DOHH2 (cell line): Measurements from ENCODE around the gene FAM221B.

Experiments
- H3F3A ChIP-seq: fragments of 200-600 bp; sonication (generic), shearing (Covaris generic); 2 replicates; pipeline ENCODE4 v1.6.0; 2016; ENCODE audit warnings: antibody characterized with exemption, mild to moderate bottlenecking; ENCODE audit not compliant: control insufficient read depth, insufficient read depth
- H3K27ac ChIP-seq: fragments of 200-600 bp; sonication (generic); 2 replicates; pipeline ENCODE4 v1.5.1; 2014; ENCODE audit warnings: low read depth, mild to moderate bottlenecking, low read length, moderate library complexity
- H3K27me3 ChIP-seq: fragments of 200-600 bp; sonication (generic); 2 replicates; pipeline ENCODE4 v1.6.1; 2014; ENCODE audit warnings: mild to moderate bottlenecking, low read length, mixed read lengths; ENCODE audit not compliant: control insufficient read depth
- H3K36me3 ChIP-seq: fragments of 200-600 bp; sonication (generic); 2 replicates; pipeline ENCODE4 v1.6.1; 2014; ENCODE audit warnings: mild to moderate bottlenecking, low read length, moderate library complexity, mixed read lengths; ENCODE audit not compliant: control insufficient read depth
- H3K4me1 ChIP-seq: fragments of 200-600 bp; sonication (generic); 2 replicates; pipeline ENCODE4 v1.6.1; 2014; ENCODE audit warnings: mild to moderate bottlenecking, low read length, mixed read lengths; ENCODE audit not compliant: control insufficient read depth
- H3K4me2 ChIP-seq: fragments of 200-600 bp; sonication (generic); 2 replicates; pipeline ENCODE4 v1.6.0; 2014; ENCODE audit warnings: mild to moderate bottlenecking, low read length, moderate library complexity
- H3K4me3 ChIP-seq: fragments of 200-600 bp; sonication (generic); 2 replicates; pipeline ENCODE4 v1.5.1; 2014; ENCODE audit warnings: mild to moderate bottlenecking, low read length, mixed read lengths
- H3K79me2 ChIP-seq: fragments of 200-600 bp; sonication (generic); 2 replicates; pipeline ENCODE4 v1.6.1; 2014; ENCODE audit warnings: mild to moderate bottlenecking, low read length, mixed read lengths; ENCODE audit not compliant: control insufficient read depth
- H3K9me2 ChIP-seq: fragments of 200-600 bp; sonication (generic); replicated peaks from 2 replicates; pipeline ENCODE4 v1.6.1; 2014; ENCODE audit warnings: mild to moderate bottlenecking, low read length, mixed read lengths; ENCODE audit not compliant: control insufficient read depth
- H3K9me3 ChIP-seq: fragments of 200-600 bp; sonication (generic); 2 replicates; pipeline ENCODE4 v1.6.1; 2014; ENCODE audit warnings: antibody characterized with exemption, low read length, mixed read lengths; ENCODE audit not compliant: control insufficient read depth, insufficient read depth
- H4K20me1 ChIP-seq: fragments of 200-600 bp; sonication (generic); 2 replicates; pipeline ENCODE4 v1.6.0; 2014; ENCODE audit warnings: low read depth, mild to moderate bottlenecking, antibody characterized with exemption, low read length, moderate library complexity; ENCODE audit not compliant: control insufficient read depth, insufficient read depth
- CTCF ChIP-seq: fragments of 200-600 bp; sonication (generic); IDR thresholded peaks from one replicate; pipeline ENCODE4 v1.5.1; 2014; ENCODE audit warnings: antibody characterized with exemption, mild to moderate bottlenecking, low read depth, low read length; ENCODE audit not compliant: poor library complexity, severe bottlenecking
- EZH2phosphoT487 ChIP-seq: fragments of 200-600 bp; sonication (generic); IDR thresholded peaks from 2 replicates; pipeline ENCODE4 v1.6.1; 2017; ENCODE audit warnings: borderline replicate concordance, mild to moderate bottlenecking, antibody characterized with exemption, low read length, moderate library complexity, mixed read lengths

Gene FAM221B

GRCh38 chr9:35792024-35792813 is 36.3 kb downstream of the FAM221B start:
- H3K4me2 ChIP-seq: no peak overlapping the region
- H3K4me1 ChIP-seq: no peaks in the 10 kb centered on the region
- no peak overlapping the region for H3K4me3 ChIP-seq

GRCh38 chr9:35791297-35791921 is 37.1 kb downstream of the FAM221B start, which contains the start of gene NPR2:
NPR2 (plus strand) TSS chr9:35791591; CDS start chr9:35792409, 818 bp downstream.
- Histone ChIP-seq H3K79me2 (no peaks in the 10 kb centered on the region), H3K9me2 (no peaks in the 10 kb centered on the region), H3K4me1 (no peaks in the 10 kb centered on the region), H3K27me3 (no peaks in the 10 kb centered on the region), H3K4me3 (no peak within 1 kb of the TSS), H3K36me3 (no peaks in the 10 kb centered on the region), H3K27ac (no peak within 1 kb of the TSS), H3K9me3 (no peaks in the 10 kb centered on the region), H4K20me1 (no peaks in the 10 kb centered on the region), H3K4me2 (no peak within 1 kb of the TSS), H3F3A (no peaks in the 10 kb centered on the region)
- TF ChIP-seq EZH2phosphoT487 (no peak), CTCF (no peak)

More at GRCh38 chr9:35792024-35792813, 36.3 kb downstream of the FAM221B start:
- Histone ChIP-seq H3K9me3 (no peaks in the 10 kb centered on the region), H3K36me3 (no peaks in the 10 kb centered on the region), H3K79me2 (no peaks in the 10 kb centered on the region), H3F3A (no peaks in the 10 kb centered on the region), H3K9me2 (no peaks in the 10 kb centered on the region), H4K20me1 (no peaks in the 10 kb centered on the region), H3K27me3 (no peaks in the 10 kb centered on the region), H3K27ac (no peak overlapping the region)
- TF ChIP-seq EZH2phosphoT487 (no peak), CTCF (no peak)

- H3K4me2 ChIP-seq: no peak overlapping the region
- no peaks in the 10 kb centered on the region for H3K9me3 ChIP-seq
- no peaks in the 10 kb centered on the region for H3K9me2 ChIP-seq
- H3K27me3 ChIP-seq: no peaks in the 10 kb centered on the region
- no peaks in the 10 kb centered on the region for H3K36me3 ChIP-seq
- H4K20me1 ChIP-seq: no peaks in the 10 kb centered on the region
- H3K4me1 ChIP-seq: no peaks in the 10 kb centered on the region
- no peaks in the 10 kb centered on the region for H3F3A ChIP-seq
- H3K4me3 ChIP-seq: no peak overlapping the region
- TF ChIP-seq EZH2phosphoT487: no peak
- TF ChIP-seq CTCF: peak; percentile 94
- no peak overlapping the region for H3K27ac ChIP-seq
- no peaks in the 10 kb centered on the region for H3K79me2 ChIP-seq
Measured at GRCh38 chr9:35790385-35791296, 37.9 kb downstream of the FAM221B start.
